GM12878 (cell line): ENCODE data around the gene PPP2R5D. TPM values are rescaled to one million over a fixed set of nuclear protein-coding genes. Genes with fewer than 3 reads are reported as not detected.

Experiments
- ATAC-seq: fragments of 200-7000 bp; cut with Tn5 transposase; 3 replicates; pipeline ENCODE4 v1.9.1; 2020; ENCODE audit warnings: mild to moderate bottlenecking, moderate library complexity
- BruUV-seq: library from RNA; stranded (reverse); fragments of 400-500 nt; replicated peaks from 2 replicates; lab custom pipeline; 2021; lab: Mats Ljungman, UMichigan
- CTCF ChIA-PET: fragments of 300-600 bp; sonication (Branson Sonifier 250); formaldehyde crosslinking; extraction: SDS; loops from one replicate; lab custom pipeline; 2021; ENCODE audit warnings: inconsistent platforms; lab: Yijun Ruan, JAX
- POLR2A ChIA-PET: fragments of 350-600 bp; formaldehyde crosslinking; extraction: SDS; loops from one replicate; lab custom pipeline; 2021; ENCODE audit warnings: inconsistent platforms; lab: Charles Lee
- RAD21 ChIA-PET: fragments of 300-600 bp; sonication (Branson Sonifier 250); formaldehyde crosslinking; loops from one replicate; lab custom pipeline; 2023; ENCODE audit warnings: antibody characterized with exemption; ENCODE audit not compliant: unreplicated experiment; lab: Charles Lee
- SMC1A ChIA-PET: fragments of 300-600 bp; sonication (Branson Sonifier 250); formaldehyde crosslinking; loops from one replicate; lab custom pipeline; 2023; ENCODE audit not compliant: unreplicated experiment, uncharacterized antibody; lab: Charles Lee
- DNase-seq: peaks from one replicate; pipeline ENCODE4 v3.0.0-alpha.2; 2011; ENCODE audit warnings: low read depth, low spot score
- FAIRE-seq: peaks from 3 replicates; lab custom pipeline; 2011; peaks lifted over from hg19 to GRCh38; lab: Jason Lieb, UNC
- H2AFZ ChIP-seq: 2 replicates; pipeline ENCODE4 v1.6.0; 2011; ENCODE audit warnings: low read depth, low read length, control low read depth; ENCODE audit not compliant: control insufficient read depth
- H3K27ac ChIP-seq: 2 replicates; pipeline ENCODE4 v1.5.1; 2011; ENCODE audit warnings: control low read depth; ENCODE audit not compliant: control insufficient read depth, insufficient read depth
- H3K27me3 ChIP-seq, 2 experiments: replicated peaks in 1 of 2; 2 replicates each; pipeline versions ENCODE4 v1.6.0 to v1.6.1; 2011; ENCODE audit warnings: low read length in 1 of 2; ENCODE audit not compliant: control insufficient read depth in 2 of 2, insufficient read depth in 2 of 2
- H3K36me3 ChIP-seq, 2 experiments: 2 replicates each; pipeline ENCODE4 v1.5.1; 2011; ENCODE audit warnings: low read length in 1 of 2; ENCODE audit not compliant: control insufficient read depth in 2 of 2, insufficient read depth in 2 of 2
- H3K4me1 ChIP-seq: 2 replicates; pipeline ENCODE4 v1.6.1; 2011; ENCODE audit warnings: mild to moderate bottlenecking, low read length, moderate library complexity, mixed read lengths; ENCODE audit not compliant: control insufficient read depth, insufficient read depth
- H3K4me2 ChIP-seq: 2 replicates; pipeline ENCODE4 v1.6.0; 2011; ENCODE audit warnings: control low read depth; ENCODE audit not compliant: control insufficient read depth, insufficient read depth
- H3K4me3 ChIP-seq: fragments of 200-600 bp; sonication (generic); 2 replicates; pipeline ENCODE4 v1.5.1; 2016
- H3K79me2 ChIP-seq: 2 replicates; pipeline ENCODE4 v1.6.0; 2011; ENCODE audit warnings: low read length; ENCODE audit not compliant: control insufficient read depth, insufficient read depth
- H3K9ac ChIP-seq: 2 replicates; pipeline ENCODE4 v1.8.0; 2011; ENCODE audit warnings: low read length, control low read depth, mixed read lengths; ENCODE audit not compliant: control insufficient read depth, insufficient read depth
- H3K9me3 ChIP-seq: replicated peaks from 3 replicates; pipeline ENCODE4 v1.5.1; 2011; ENCODE audit warnings: mild to moderate bottlenecking, low read length; ENCODE audit not compliant: control insufficient read depth, insufficient read depth
- H4K20me1 ChIP-seq: 2 replicates; pipeline ENCODE4 v1.6.0; 2011; ENCODE audit not compliant: control insufficient read depth, insufficient read depth
- ASH2L ChIP-seq: fragments of 300-600, 200-600 bp; sonication (generic); IDR thresholded peaks from 2 replicates; pipeline ENCODE4 v1.6.1; 2017; ENCODE audit warnings: low read depth, mild to moderate bottlenecking, borderline replicate concordance
- ETV6 ChIP-seq, 2 experiments: fragments of 450-650 bp in 1 of 2; IDR thresholded peaks in 1 of 2; conservative IDR thresholded peaks in 1 of 2; 2 replicates each; pipeline ENCODE4 v1.6.1; 2014; ENCODE audit warnings: antibody characterized with exemption in 1 of 2, borderline replicate concordance in 1 of 2, low read depth in 1 of 2, mild to moderate bottlenecking in 1 of 2, moderate library complexity in 1 of 2
- NFYA ChIP-seq: IDR thresholded peaks from 2 replicates; pipeline ENCODE4 v1.6.1; 2011; ENCODE audit warnings: low read depth, mild to moderate bottlenecking, low read length, improper control_type of control experiment, borderline replicate concordance
- POLR2A ChIP-seq: IDR thresholded peaks from 2 replicates; pipeline ENCODE4 v1.6.1; 2011; ENCODE audit warnings: low read depth, mild to moderate bottlenecking, low read length
- RB1 ChIP-seq: fragments of 450-650 bp; formaldehyde crosslinking; IDR thresholded peaks from 2 replicates; pipeline ENCODE4 v1.6.1; 2017; ENCODE audit warnings: mild to moderate bottlenecking, borderline replicate concordance
- REST ChIP-seq: IDR thresholded peaks from 2 replicates; pipeline ENCODE4 v1.6.1; 2012; ENCODE audit warnings: mild to moderate bottlenecking, low read depth, low read length
- WGBS: methylation state at CpG from one replicate; pipeline ENCODE4 v1.1.6; 2016; ENCODE audit warnings: low lambda C conversion rate; ENCODE audit not compliant: insufficient replicate concordance, insufficient coverage; ENCODE audit errors: missing lambda C conversion rate; 5-methylcytosine and 5-hydroxymethylcytosine counted together
- in situ Hi-C: fragments of 300-500 bp; cut with MboI; formaldehyde crosslinking; loops from 9 replicates; pipeline ENCODE4 v1.14.3; 2018; ENCODE audit warnings: mixed read lengths
- intact Hi-C: fragments of 100-400 bp; cut with micrococcal nuclease; formaldehyde crosslinking; loops from one replicate; pipeline ENCODE4 v1.14.2; 2022; ENCODE audit not compliant: unreplicated experiment
- polyA plus RNA-seq, 11 experiments: library from polyadenylated mRNA; depleted of rRNA in 4 of 11; unstranded in 6 of 11; stranded (reverse) in 5 of 11; fragments of >200 nt; fragmentation: Nextera tagmentation in 4 of 11; fragmentation: Illumina TruSeq in 1 of 11; extraction: Ambion mirVana in 4 of 11; extraction: Trizol in 1 of 11; gene quantifications; 1 replicate in 1 of 11; 2 replicates in 10 of 11; pipeline versions ENCODE4 v1.2.1 to v1.2.3, GENCODE V29; 2011 to 2016; ENCODE audit warnings: inconsistent platforms in 2 of 11, missing spikeins in 2 of 11, low read depth in 1 of 11
- total RNA-seq, 4 experiments: library from RNA; depleted of rRNA in 3 of 4; stranded (reverse); fragments of >200 nt in 3 of 4; fragmentation: Illumina TruSeq in 1 of 4; extraction: Trizol in 1 of 4; gene quantifications; 2 replicates each; pipeline versions ENCODE4 v1.2.1 to v1.2.3, GENCODE V29; 2013 to 2021

Gene PPP2R5D
- total and polyA plus RNA-seq, 10 of the 15 experiments (the other 5 are each of a cell fraction or from before 2014, with no cell fraction given) = 1.5 to 59.0 (median 32.0) TPM

GRCh38 chr6:42942444-42942843 lies 41.9 kb upstream of the PPP2R5D start:
- Histone ChIP-seq H4K20me1 (no peaks in the 10 kb centered on the region), H3K79me2 (no peaks in the 10 kb centered on the region), H3K9ac (no peak overlapping the region)
- BruUV-seq = no TSS peak
- ChIA-PET SMC1A (no interaction called here), POLR2A (no interaction called here), RAD21 (no interaction called here)
- DNase-seq = no peak
- in situ Hi-C loops (no loop called here), intact Hi-C loops (no loop called here)
- no peak for FAIRE-seq
- 86% methylated on average over 6 of the region's 7 CpGs for WGBS
- TF ChIP-seq NFYA (no peak), ASH2L (no peak), REST (no peak), POLR2A (peak; percentile 49; the same call in 1 of the 2 replicates), ETV6 (conservative IDR thresholded peaks at IDR 0.05 in 1 of 2, IDR thresholded peaks at IDR 0.05 in 1 of 2; ENCODE audit: borderline replicate concordance in 1 of 2, low read depth in 1 of 2) (no peak), RB1 (no peak)
- TF ChIP-seq, all 136 proteins: peak for 1
- no peak overlapping the region for H3K4me3 ChIP-seq
- no peak for ATAC-seq
- H2AFZ ChIP-seq = no peak overlapping the region
- H3K27ac ChIP-seq = no peak overlapping the region
- H3K27me3 ChIP-seq = no peaks in the 10 kb centered on the region
- H3K9me3 ChIP-seq = no peaks in the 10 kb centered on the region
- peaks cover 20 to 28% of the 10 kb centered on the region in 2 experiments for H3K36me3 ChIP-seq
- no peak overlapping the region for H3K4me2 ChIP-seq
- CTCF ChIA-PET = no interaction called here
- peaks cover 3% of the 10 kb centered on the region; the same call in 1 of the 2 replicates for H3K4me1 ChIP-seq
